Prostate gland (tissue), 2 donors: ENCODE results near the gene OSBPL6.

Experiments
- POLR2AphosphoS5 ChIP-seq: sonication (generic); formaldehyde crosslinking; IDR thresholded peaks from one replicate; pipeline ENCODE4 v1.6.1; 2017; ENCODE audit warnings: antibody characterized with exemption
- TF ChIP-seq, protein P1 (sequence below), 4 experiments: fragments of 200-600 bp in 2 of 4; fragments of 450-650 bp in 2 of 4; sonication (generic) in 2 of 4; IDR thresholded peaks; 1 replicate in 3 of 4; 2 replicates in 1 of 4; pipeline ENCODE4 v1.5.1; 2016 to 2019; ENCODE audit warnings: antibody characterized with exemption in 4 of 4, mild to moderate bottlenecking in 2 of 4, moderate library complexity in 2 of 4

DNA sequence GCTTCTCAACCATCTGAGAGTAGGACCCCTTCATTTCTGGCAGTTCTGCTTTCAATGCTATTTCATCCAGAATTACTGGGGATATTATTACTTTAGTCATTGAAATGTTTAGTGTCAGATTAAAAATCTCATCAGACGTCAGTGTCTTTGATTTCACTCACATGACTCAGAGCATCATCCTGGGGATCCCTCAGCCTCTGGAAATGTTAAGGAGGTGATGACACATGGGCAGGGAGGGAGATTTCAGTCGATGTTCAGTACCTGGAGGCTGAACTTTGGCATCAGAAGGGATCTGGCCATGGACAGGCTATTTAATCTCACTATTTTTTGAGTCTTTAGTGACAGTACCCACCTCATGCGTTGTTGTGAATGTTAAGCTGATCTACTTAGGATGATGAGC is 39.1 kb downstream of the OSBPL6 start:
- TF ChIP-seq POLR2AphosphoS5 = no peak
- TF ChIP-seq, protein P1, sequence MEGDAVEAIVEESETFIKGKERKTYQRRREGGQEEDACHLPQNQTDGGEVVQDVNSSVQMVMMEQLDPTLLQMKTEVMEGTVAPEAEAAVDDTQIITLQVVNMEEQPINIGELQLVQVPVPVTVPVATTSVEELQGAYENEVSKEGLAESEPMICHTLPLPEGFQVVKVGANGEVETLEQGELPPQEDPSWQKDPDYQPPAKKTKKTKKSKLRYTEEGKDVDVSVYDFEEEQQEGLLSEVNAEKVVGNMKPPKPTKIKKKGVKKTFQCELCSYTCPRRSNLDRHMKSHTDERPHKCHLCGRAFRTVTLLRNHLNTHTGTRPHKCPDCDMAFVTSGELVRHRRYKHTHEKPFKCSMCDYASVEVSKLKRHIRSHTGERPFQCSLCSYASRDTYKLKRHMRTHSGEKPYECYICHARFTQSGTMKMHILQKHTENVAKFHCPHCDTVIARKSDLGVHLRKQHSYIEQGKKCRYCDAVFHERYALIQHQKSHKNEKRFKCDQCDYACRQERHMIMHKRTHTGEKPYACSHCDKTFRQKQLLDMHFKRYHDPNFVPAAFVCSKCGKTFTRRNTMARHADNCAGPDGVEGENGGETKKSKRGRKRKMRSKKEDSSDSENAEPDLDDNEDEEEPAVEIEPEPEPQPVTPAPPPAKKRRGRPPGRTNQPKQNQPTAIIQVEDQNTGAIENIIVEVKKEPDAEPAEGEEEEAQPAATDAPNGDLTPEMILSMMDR (IDR thresholded peaks at IDR 0.05) = no peak
